ENCODE data around the gene APOA1.

- TF ChIP-seq BCL3 (IDR thresholded peaks at IDR 0.05; ENCODE audit: borderline replicate concordance, insufficient read depth, low read depth, low read length, poor library complexity, severe bottlenecking) (no peak), CHD2 (IDR thresholded peaks at IDR 0.05; ENCODE audit: borderline replicate concordance, low read depth, low read length) (no peak), POLR2A (IDR thresholded peaks at IDR 0.05; ENCODE audit: low read depth, low read length) (no peak), CTCF (IDR thresholded peaks at IDR 0.05 in 2 of 3, conservative IDR thresholded peaks at IDR 0.05 in 1 of 3; ENCODE audit: control insufficient read depth in 2 of 3, extremely low read depth in 1 of 3, insufficient read depth in 1 of 3, low read depth in 3 of 3, low read length in 3 of 3) (no peak), CEBPB (IDR thresholded peaks at IDR 0.05; ENCODE audit: borderline replicate concordance in 1 of 2, low read depth in 2 of 2, low read length in 2 of 2) (no peak), SMC3 (IDR thresholded peaks at IDR 0.05; ENCODE audit: borderline replicate concordance, low read length) (no peak), CREB1 (IDR thresholded peaks at IDR 0.05; ENCODE audit: low read depth) (no peak), USF1 (IDR thresholded peaks at IDR 0.05; ENCODE audit: borderline replicate concordance, extremely low read length, insufficient read depth, low read depth, low read length) (no peak), YY1 (IDR thresholded peaks at IDR 0.05; ENCODE audit: low read depth, low read length) (no peak), TAF1 (IDR thresholded peaks at IDR 0.05; ENCODE audit: borderline replicate concordance, low read depth, low read length) (no peak), NR2C1 (IDR thresholded peaks at IDR 0.05) (no peak), CEBPZ (IDR thresholded peaks at IDR 0.05; ENCODE audit: low read depth, low read length) (no peak), EZH2 (IDR thresholded peaks at IDR 0.05; ENCODE audit: borderline replicate concordance, control insufficient read depth, low read depth, low read length) (no peak), POLR2AphosphoS5 (IDR thresholded peaks at IDR 0.05; ENCODE audit: low read length) (no peak)
Observed at GRCh38 chr11:116867619-116868018, 30.2 kb upstream of the APOA1 start.
